SK-N-MC (cell line): ENCODE data around the gene CNGB1.
"Not testable (repeated sequence)": the region's sequence is repeated elsewhere in the genome, so short reads cannot be mapped to it uniquely, and the experiment has no call there.

Experiments
- DNase-seq: peaks from one replicate; pipeline ENCODE4 v3.0.0-alpha.2; 2011; ENCODE audit warnings: low read depth, low spot score
- H3K27ac ChIP-seq: fragments of 200-600 bp; sonication (generic); 2 replicates; pipeline ENCODE4 v1.5.1; 2016; ENCODE audit warnings: mixed run types
- H3K36me3 ChIP-seq: fragments of 200-600 bp; sonication (generic); 2 replicates; pipeline ENCODE4 v1.6.1; 2017; ENCODE audit warnings: antibody characterized with exemption, low read length, mixed read lengths; ENCODE audit not compliant: insufficient read depth
- H3K4me3 ChIP-seq: fragments of 200-600 bp; sonication (generic); 2 replicates; pipeline ENCODE4 v1.5.1; 2016
- H3K9ac ChIP-seq: fragments of 200-600 bp; sonication (generic); 2 replicates; pipeline ENCODE4 v1.8.0; 2017; ENCODE audit warnings: mixed run types, mixed read lengths; ENCODE audit not compliant: insufficient read length
- H3K9me3 ChIP-seq: fragments of 200-600 bp; sonication (generic); 2 replicates; pipeline ENCODE4 v1.6.1; 2017; ENCODE audit warnings: low read depth, mild to moderate bottlenecking, antibody characterized with exemption, low read length, moderate library complexity, mixed read lengths
- EZH2 ChIP-seq: fragments of 200-600 bp; sonication (generic); IDR thresholded peaks from one replicate; pipeline ENCODE4 v1.6.1; 2017; ENCODE audit warnings: antibody characterized with exemption
- FOXP2 ChIP-seq: optimal IDR thresholded peaks from 2 replicates; pipeline ENCODE3; 2011; ENCODE audit warnings: mild to moderate bottlenecking, moderate library complexity; ENCODE audit not compliant: insufficient read depth; ENCODE audit errors: extremely low read length, control extremely low read depth
- POLR2AphosphoS5 ChIP-seq: IDR thresholded peaks from 2 replicates; pipeline ENCODE4 v1.6.1; 2012; ENCODE audit warnings: mild to moderate bottlenecking, low read depth, low read length, borderline replicate concordance

Gene CNGB1

DNA sequence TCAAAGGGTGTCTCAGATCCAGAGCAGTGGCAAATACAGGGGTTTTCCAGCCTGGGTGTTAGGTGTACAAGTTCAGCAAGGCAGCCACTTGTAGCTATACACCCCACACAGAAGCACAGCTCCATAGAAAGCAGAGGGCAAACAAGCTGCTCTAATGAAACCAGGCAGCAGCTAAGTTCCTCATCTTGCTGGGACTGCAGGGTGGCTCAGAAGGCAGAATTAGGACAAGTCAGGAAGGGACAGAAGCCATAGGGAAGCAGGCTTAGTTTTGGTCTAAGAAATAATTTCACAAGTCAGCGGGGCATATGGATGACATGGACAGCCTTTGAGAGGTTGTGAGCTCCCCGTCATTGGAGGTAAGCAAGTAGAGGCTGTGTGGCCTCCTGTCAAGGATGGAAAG is 23.7 kb downstream of the CNGB1 start:
- TF ChIP-seq EZH2 (no peak), POLR2AphosphoS5 (no peak), FOXP2 (no peak)
- Histone ChIP-seq H3K27ac (no peak overlapping the region), H3K36me3 (no peaks in the 10 kb centered on the region), H3K4me3 (no peak overlapping the region), H3K9ac (no peak overlapping the region), H3K9me3 (no peaks in the 10 kb centered on the region)
- no peak for DNase-seq

DNA sequence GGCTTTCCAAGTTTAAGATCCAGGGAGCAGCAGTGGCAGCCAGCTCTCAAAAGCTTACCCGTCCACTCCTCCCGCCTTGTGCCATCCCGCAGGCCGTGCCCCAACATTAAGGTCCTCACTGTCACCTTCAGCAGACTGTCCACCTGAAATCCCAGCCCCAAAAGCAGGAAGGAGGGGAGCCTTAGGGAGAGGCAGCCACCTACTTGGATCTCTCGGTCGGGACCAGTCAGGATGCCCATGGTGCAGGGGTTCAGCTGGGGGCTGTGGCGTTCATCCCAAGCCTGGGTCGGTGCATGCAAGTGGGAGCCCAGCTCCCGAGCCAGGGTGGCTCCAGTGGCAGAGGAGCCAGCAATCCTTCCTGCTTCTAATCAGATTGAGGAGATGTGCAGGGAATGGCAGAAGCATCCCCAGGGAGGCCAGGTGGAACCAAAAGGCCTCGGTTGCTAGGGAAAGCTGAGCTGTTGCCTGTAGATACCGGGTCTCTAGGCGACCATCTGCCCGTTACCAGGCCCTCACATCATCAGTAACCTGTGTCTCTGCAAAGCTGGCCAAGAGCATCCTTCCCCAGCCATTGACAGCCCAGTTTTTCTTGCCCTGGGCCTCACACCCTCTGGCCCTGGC is 24.6 kb downstream of the CNGB1 start:
- H3K9ac ChIP-seq, result no peak overlapping the region
- no peak for TF ChIP-seq FOXP2
- no peak for TF ChIP-seq EZH2
- no peak for TF ChIP-seq POLR2AphosphoS5
- DNase-seq, result no peak
- no peaks in the 10 kb centered on the region for H3K36me3 ChIP-seq
- no peaks in the 10 kb centered on the region for H3K9me3 ChIP-seq
- H3K27ac ChIP-seq, result no peak overlapping the region
- no peak overlapping the region for H3K4me3 ChIP-seq

DNA sequence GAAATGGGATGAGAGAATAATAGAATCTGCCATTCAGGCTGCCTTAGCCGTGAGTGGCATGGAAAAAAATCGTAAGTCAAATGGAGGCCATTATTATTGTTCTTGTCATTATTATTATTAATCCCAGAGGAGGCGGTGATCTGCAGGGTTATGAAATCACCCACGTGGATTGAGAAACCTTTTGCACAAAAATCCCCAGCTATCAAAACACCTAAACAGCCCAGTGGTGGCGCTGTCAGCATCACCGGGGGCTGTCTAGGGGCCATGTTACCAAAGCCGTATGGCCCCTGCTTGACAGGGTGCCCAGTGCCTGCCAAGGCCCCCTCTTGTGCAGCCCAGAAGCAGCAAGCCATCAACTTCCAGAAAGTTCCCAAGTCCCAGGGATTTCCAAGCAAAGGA is 25.2 kb downstream of the CNGB1 start:
- no peak for TF ChIP-seq POLR2AphosphoS5
- no peak for TF ChIP-seq EZH2
- TF ChIP-seq FOXP2, result no peak
- no peaks in the 10 kb centered on the region for H3K36me3 ChIP-seq
- no peak overlapping the region for H3K27ac ChIP-seq
- DNase-seq, result no peak
- H3K4me3 ChIP-seq, result no peak overlapping the region
- H3K9ac ChIP-seq, result no peak overlapping the region
- no peaks in the 10 kb centered on the region for H3K9me3 ChIP-seq

DNA sequence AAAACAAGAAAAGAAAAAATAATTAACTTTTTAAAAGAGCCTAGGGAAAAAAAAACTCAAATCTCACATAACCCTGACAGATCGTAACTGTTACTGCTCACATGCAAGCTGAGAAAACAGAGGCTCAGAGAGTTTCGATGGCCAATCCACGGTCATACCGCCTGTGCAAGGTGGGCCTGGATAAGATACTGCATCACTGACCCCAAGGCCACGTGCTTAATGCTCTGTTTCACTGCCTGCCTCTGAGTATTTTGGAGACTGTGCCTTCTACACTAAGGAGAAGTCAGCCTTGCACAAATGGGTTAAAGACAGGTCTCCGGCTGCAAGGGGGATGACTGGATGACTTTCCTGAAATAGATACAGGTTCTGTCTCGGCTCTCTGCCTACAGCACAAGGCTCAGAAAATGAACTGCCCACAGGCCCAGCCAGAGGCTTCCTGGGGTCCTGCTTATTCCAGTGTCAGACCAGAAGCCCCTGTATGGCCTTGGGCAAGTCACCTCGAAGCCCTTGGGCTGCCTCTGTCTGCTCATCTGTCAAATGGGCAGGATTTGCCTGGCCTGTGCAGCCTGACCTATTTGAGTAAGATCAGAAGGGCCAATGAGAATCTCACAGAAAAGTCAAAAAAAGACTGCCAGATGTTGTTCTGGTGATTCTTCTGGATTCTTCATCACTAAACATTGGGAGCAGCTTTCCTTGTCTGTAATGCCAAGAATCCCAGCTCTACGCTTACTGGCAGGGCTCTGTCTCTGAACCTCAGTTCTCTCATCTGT is 25.8 kb downstream of the CNGB1 start:
- no peak overlapping the region for H3K27ac ChIP-seq
- TF ChIP-seq FOXP2 (no peak), POLR2AphosphoS5 (no peak), EZH2 (no peak)
- no peaks in the 10 kb centered on the region for H3K9me3 ChIP-seq

DNA sequence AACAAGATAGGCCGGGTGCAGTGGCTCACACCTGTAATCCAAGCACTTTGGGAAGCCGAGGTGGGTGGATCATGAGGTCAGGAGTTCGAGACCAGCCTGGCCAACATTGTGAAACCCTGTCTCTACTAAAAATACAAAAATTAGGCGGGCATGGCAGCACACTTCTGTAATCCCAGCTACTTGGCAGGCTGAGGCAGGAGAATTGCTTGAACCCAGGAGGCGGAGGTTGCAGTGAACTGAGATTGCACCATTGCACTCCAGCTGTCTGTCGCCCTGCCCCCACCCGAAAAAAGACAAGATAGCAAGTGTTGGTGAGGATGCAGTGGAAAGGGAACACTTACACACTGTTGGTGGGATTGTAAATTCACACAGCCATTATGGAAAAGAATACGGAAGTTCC is 27.5 kb downstream of the CNGB1 start:
- not testable (repeated sequence) for H3K4me3 ChIP-seq, H3K9me3 ChIP-seq, H3K27ac ChIP-seq, DNase-seq, H3K36me3 ChIP-seq, H3K9ac ChIP-seq

More for the DNA sequence above, 25.8 kb downstream of the CNGB1 start:
- Histone ChIP-seq H3K4me3 (no peak overlapping the region), H3K36me3 (no peaks in the 10 kb centered on the region), H3K9ac (no peak overlapping the region)
- DNase-seq, result no peak

DNA sequence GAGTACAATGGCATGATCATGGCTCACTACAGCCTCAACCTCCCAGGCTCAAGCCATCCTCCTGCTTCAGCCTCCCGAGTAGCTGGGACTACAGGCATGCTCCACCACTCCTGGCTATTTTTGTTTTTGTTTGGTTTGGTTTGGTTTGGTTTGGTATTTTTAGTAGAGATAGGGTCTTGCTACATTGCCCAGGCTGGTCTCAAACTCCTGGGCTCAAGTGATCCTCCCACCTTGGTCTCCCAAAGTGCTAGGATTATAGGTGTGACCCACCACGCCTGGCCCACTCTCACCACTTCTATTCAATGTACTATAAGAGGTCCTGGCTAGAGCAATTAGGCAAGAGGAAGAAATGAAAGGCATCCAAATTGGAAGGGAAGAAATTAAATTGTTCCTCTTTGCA is 29.0 kb downstream of the CNGB1 start:
- H3K9me3 ChIP-seq, DNase-seq, H3K4me3 ChIP-seq, H3K27ac ChIP-seq, H3K9ac ChIP-seq, H3K36me3 ChIP-seq: not testable (repeated sequence)

DNA sequence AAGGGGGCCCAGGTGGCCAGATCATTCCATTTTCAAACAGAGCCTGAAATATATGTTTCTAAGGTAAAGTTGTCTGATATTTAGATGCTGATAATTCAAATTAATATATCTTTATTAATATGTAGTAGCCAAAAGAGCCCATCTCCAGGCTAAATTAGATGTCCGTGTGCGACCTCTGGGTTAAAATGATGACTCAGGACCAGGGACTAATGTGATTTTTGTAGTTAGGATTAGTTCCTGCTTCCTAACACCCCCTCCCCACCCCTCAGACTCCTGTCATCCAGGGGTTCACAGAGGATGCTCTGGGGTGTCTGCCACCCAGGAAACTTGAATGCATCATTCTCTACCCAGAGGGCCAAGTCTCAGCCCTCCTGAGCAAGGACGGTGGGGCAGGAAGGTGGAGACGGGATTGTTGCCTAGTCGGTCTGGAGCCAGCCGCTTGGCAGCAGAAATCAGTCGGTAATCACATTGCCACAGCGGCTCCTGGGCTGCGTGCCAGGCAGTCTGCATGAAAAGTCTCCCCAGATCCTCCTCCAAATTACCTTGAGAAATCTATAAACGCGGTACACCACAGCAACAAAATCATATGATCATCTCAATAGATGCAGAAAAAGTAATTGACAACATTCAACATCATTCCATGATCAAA is 29.8 kb downstream of the CNGB1 start:
- Histone ChIP-seq H3K9me3 (no peaks in the 10 kb centered on the region), H3K9ac (no peak overlapping the region), H3K36me3 (no peaks in the 10 kb centered on the region), H3K27ac (no peak overlapping the region), H3K4me3 (no peak overlapping the region)
- TF ChIP-seq FOXP2, result no peak
- TF ChIP-seq POLR2AphosphoS5, result no peak
- no peak for TF ChIP-seq EZH2
- no peak for DNase-seq

DNA sequence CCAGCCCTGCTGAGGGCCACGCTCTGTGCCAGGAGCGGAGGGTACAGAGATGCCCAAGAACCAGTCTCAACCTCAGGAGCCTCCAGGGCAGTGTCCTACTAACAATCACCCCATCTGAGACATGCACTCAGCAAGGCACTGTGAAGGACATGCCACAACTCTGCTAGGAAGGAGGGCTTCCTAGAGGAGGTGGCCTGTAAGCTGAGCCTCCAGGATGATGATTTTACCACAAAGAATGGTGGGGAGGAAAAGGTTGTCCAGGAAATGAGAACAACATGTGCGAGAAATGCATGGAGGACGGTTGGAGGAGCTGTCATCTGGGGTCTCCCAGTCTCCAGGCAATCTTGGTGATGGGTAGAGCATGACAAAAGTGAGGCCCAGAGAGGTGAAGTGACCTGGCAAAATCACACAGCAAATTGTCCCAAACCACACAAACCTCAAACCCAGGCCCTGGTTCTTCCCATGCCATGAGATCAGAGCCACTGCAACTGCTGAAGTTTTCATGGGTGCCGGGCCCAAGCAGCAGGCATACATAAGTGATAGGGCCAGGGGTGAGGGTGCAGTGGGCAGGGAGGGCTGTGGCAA is 30.5 kb downstream of the CNGB1 start:
- no peak overlapping the region for H3K9ac ChIP-seq
- H3K36me3 ChIP-seq, result no peaks in the 10 kb centered on the region
- no peaks in the 10 kb centered on the region for H3K9me3 ChIP-seq
- H3K27ac ChIP-seq, result no peak overlapping the region
- no peak for DNase-seq
- no peak for TF ChIP-seq FOXP2
- TF ChIP-seq POLR2AphosphoS5, result no peak
- TF ChIP-seq EZH2, result no peak
- no peak overlapping the region for H3K4me3 ChIP-seq
